ENCODE data around the gene PRAMEF12. TPM values are rescaled to one million over a fixed set of nuclear protein-coding genes. Genes with fewer than 3 reads are reported as not detected.

The PRAMEF12 gene
- total RNA-seq, 4 donors from 2014 or later = not detected

GRCh38 chr1:12761781-12762180, 11.8 kb upstream of the PRAMEF12 start:
- H3K27ac ChIP-seq = no peak overlapping the region
- 76 to 91% methylated on average over 5 of the region's 5 CpGs for WGBS, 2 donors
- DNase-seq (ENCODE audit: low spot score in 2 of 2) = no peak
- TF ChIP-seq EP300 (IDR thresholded peaks at IDR 0.05) = no peak
- TF ChIP-seq POLR2A (IDR thresholded peaks at IDR 0.05) = no peak
- TF ChIP-seq CTCF (IDR thresholded peaks at IDR 0.05) = no peak
- no peaks in the 10 kb centered on the region for H3K36me3 ChIP-seq
- no peaks in the 10 kb centered on the region for H3K27me3 ChIP-seq
- H3K9me3 ChIP-seq = no peaks in the 10 kb centered on the region
- H3K4me3 ChIP-seq = no peak overlapping the region
- H3K4me1 ChIP-seq = no peaks in the 10 kb centered on the region

GRCh38 chr1:12762766-12763165, 10.8 kb upstream of the PRAMEF12 start:
- Histone ChIP-seq H3K4me3 (no peak overlapping the region), H3K27ac (no peak overlapping the region), H3K9me3 (no peaks in the 10 kb centered on the region), H3K4me1 (no peaks in the 10 kb centered on the region), H3K27me3 (no peaks in the 10 kb centered on the region), H3K36me3 (no peaks in the 10 kb centered on the region)
- WGBS, 2 donors = 78 to 80% methylated on average over 7 of the region's 7 CpGs
- no peak for DNase-seq (ENCODE audit: low spot score in 2 of 2)
- TF ChIP-seq CTCF (IDR thresholded peaks at IDR 0.05) = no peak
- no peak for TF ChIP-seq EP300 (IDR thresholded peaks at IDR 0.05)
- TF ChIP-seq POLR2A (IDR thresholded peaks at IDR 0.05) = no peak

- Histone ChIP-seq H3K4me3 (no peak overlapping the region), H3K27me3 (no peaks in the 10 kb centered on the region), H3K9me3 (no peaks in the 10 kb centered on the region), H3K4me1 (no peaks in the 10 kb centered on the region), H3K27ac (no peak overlapping the region), H3K36me3 (no peaks in the 10 kb centered on the region)
- 72 to 75% methylated on average over 4 of the region's 4 CpGs for WGBS, 2 donors
- DNase-seq (ENCODE audit: low spot score in 2 of 2) = no peak
- no peak for TF ChIP-seq POLR2A (IDR thresholded peaks at IDR 0.05)
- no peak for TF ChIP-seq EP300 (IDR thresholded peaks at IDR 0.05)
- no peak for TF ChIP-seq CTCF (IDR thresholded peaks at IDR 0.05)
Observed at GRCh38 chr1:12763479-12763878, 10.1 kb upstream of the PRAMEF12 start.

GRCh38 chr1:12764016-12764415, 9.5 kb upstream of the PRAMEF12 start:
- WGBS, 2 donors = 59 to 66% methylated on average over 5 of the region's 5 CpGs
- no peak overlapping the region for H3K4me3 ChIP-seq
- H3K27me3 ChIP-seq = no peaks in the 10 kb centered on the region
- no peaks in the 10 kb centered on the region for H3K4me1 ChIP-seq
- DNase-seq (ENCODE audit: low spot score in 2 of 2) = no peak
- no peaks in the 10 kb centered on the region for H3K9me3 ChIP-seq
- no peak overlapping the region for H3K27ac ChIP-seq
- H3K36me3 ChIP-seq = no peaks in the 10 kb centered on the region
- no peak for TF ChIP-seq EP300 (IDR thresholded peaks at IDR 0.05)
- TF ChIP-seq CTCF (IDR thresholded peaks at IDR 0.05) = no peak
- no peak for TF ChIP-seq POLR2A (IDR thresholded peaks at IDR 0.05)

- no peak for TF ChIP-seq CTCF (IDR thresholded peaks at IDR 0.05)
- TF ChIP-seq EP300 (IDR thresholded peaks at IDR 0.05) = no peak
- TF ChIP-seq POLR2A (IDR thresholded peaks at IDR 0.05) = no peak
- DNase-seq (ENCODE audit: low spot score in 2 of 2) = no peak
- no peak overlapping the region for H3K4me3 ChIP-seq
- H3K4me1 ChIP-seq = no peaks in the 10 kb centered on the region
- H3K9me3 ChIP-seq = peaks cover 0 to 5% (median 0%) of the 10 kb centered on the region in 4 donors
- no peaks in the 10 kb centered on the region for H3K27me3 ChIP-seq
- 42 to 70% methylated on average over 2 of the region's 2 CpGs for WGBS, 2 donors
- H3K36me3 ChIP-seq = no peaks in the 10 kb centered on the region
- no peak overlapping the region for H3K27ac ChIP-seq
Observed at GRCh38 chr1:12769031-12769430, 4.5 kb upstream of the PRAMEF12 start.

All from tibial nerve (tissue), 4 donors.